Measurements from ENCODE around the gene KCNE4. TPM values are rescaled to one million over a fixed set of nuclear protein-coding genes. Genes with fewer than 3 reads are reported as not detected.

Gene KCNE4
- total RNA-seq = under 0.01 and 0.26 TPM in 2 replicates

- no peak for FAIRE-seq
- Histone ChIP-seq H3K36me3 (ENCODE audit: control insufficient read depth, insufficient read depth, low read length) (no peaks in the 10 kb centered on the region), H3K4me3 (ENCODE audit: low read depth, low read length) (peak within 1 kb of the TSS; percentile 11), H3K27me3 (ENCODE audit: control insufficient read depth, insufficient read depth, low read length) (no peaks in the 10 kb centered on the region)
- no peak for TF ChIP-seq CTCF (IDR thresholded peaks at IDR 0.05; ENCODE audit: insufficient read depth, low read length, severe bottlenecking)
- no peak for DNase-seq (ENCODE audit: low read depth)
These were observed at the start of gene KCNE4 for GRCh38 chr2:223051693-223052289. Gene KCNE4 (plus strand): TSS chr2:223052190. CDS start chr2:223052831, 641 bp downstream.

GRCh38 chr2:223003191-223003590 lies 48.8 kb upstream of the KCNE4 start:
- no peak for FAIRE-seq
- no peak for DNase-seq (ENCODE audit: low read depth)

GRCh38 chr2:223005496-223005895 lies 46.5 kb upstream of the KCNE4 start:
- DNase-seq (ENCODE audit: low read depth) (no peak), FAIRE-seq (no peak)
- no peaks in the 10 kb centered on the region for H3K27me3 ChIP-seq (ENCODE audit: control insufficient read depth, insufficient read depth, low read length)
- TF ChIP-seq CTCF (IDR thresholded peaks at IDR 0.05; ENCODE audit: insufficient read depth, low read length, severe bottlenecking) = no peak
- H3K36me3 ChIP-seq (ENCODE audit: control insufficient read depth, insufficient read depth, low read length) = no peaks in the 10 kb centered on the region
- H3K4me3 ChIP-seq (ENCODE audit: low read depth, low read length) = no peak overlapping the region

More at GRCh38 chr2:223003191-223003590, 48.8 kb upstream of the KCNE4 start:
- TF ChIP-seq CTCF (IDR thresholded peaks at IDR 0.05; ENCODE audit: insufficient read depth, low read length, severe bottlenecking) = no peak
- no peak overlapping the region for H3K4me3 ChIP-seq (ENCODE audit: low read depth, low read length)
- no peaks in the 10 kb centered on the region for H3K27me3 ChIP-seq (ENCODE audit: control insufficient read depth, insufficient read depth, low read length)
- H3K36me3 ChIP-seq (ENCODE audit: control insufficient read depth, insufficient read depth, low read length) = no peaks in the 10 kb centered on the region

GRCh38 chr2:223007531-223007930 lies 44.5 kb upstream of the KCNE4 start:
- peak; percentile 56 for DNase-seq (ENCODE audit: low read depth)
- Histone ChIP-seq H3K36me3 (ENCODE audit: control insufficient read depth, insufficient read depth, low read length) (no peaks in the 10 kb centered on the region), H3K4me3 (ENCODE audit: low read depth, low read length) (no peak overlapping the region), H3K27me3 (ENCODE audit: control insufficient read depth, insufficient read depth, low read length) (peaks cover 1% of the 10 kb centered on the region)
- no peak for FAIRE-seq
- TF ChIP-seq CTCF (IDR thresholded peaks at IDR 0.05; ENCODE audit: insufficient read depth, low read length, severe bottlenecking) = no peak

GRCh38 chr2:223008162-223008561 lies 43.8 kb upstream of the KCNE4 start:
- TF ChIP-seq CTCF (IDR thresholded peaks at IDR 0.05; ENCODE audit: insufficient read depth, low read length, severe bottlenecking) = no peak
- DNase-seq (ENCODE audit: low read depth) (no peak), FAIRE-seq (no peak)
- Histone ChIP-seq H3K27me3 (ENCODE audit: control insufficient read depth, insufficient read depth, low read length) (peaks cover 1% of the 10 kb centered on the region), H3K36me3 (ENCODE audit: control insufficient read depth, insufficient read depth, low read length) (no peaks in the 10 kb centered on the region), H3K4me3 (ENCODE audit: low read depth, low read length) (no peak overlapping the region)

- no peak for DNase-seq (ENCODE audit: low read depth)
- TF ChIP-seq CTCF (IDR thresholded peaks at IDR 0.05; ENCODE audit: insufficient read depth, low read length, severe bottlenecking) = no peak
- no peak overlapping the region for H3K4me3 ChIP-seq (ENCODE audit: low read depth, low read length)
- H3K36me3 ChIP-seq (ENCODE audit: control insufficient read depth, insufficient read depth, low read length) = no peaks in the 10 kb centered on the region
- H3K27me3 ChIP-seq (ENCODE audit: control insufficient read depth, insufficient read depth, low read length) = peaks cover 1% of the 10 kb centered on the region
- no peak for FAIRE-seq
These were observed 43.0 kb upstream of the KCNE4 start for GRCh38 chr2:223008956-223009355.

Measured in bronchial epithelial cell (primary cell).